ENCODE data around the gene TAGAP.
"Not testable (repeated sequence)": the region's sequence is repeated elsewhere in the genome, so short reads cannot be mapped to it uniquely, and the experiment has no call there.

TAGAP gene

GRCh38 chr6:159030168-159030567 lies 14.6 kb downstream of the TAGAP start:
- DNase-seq = no peak
- Histone ChIP-seq H3K27me3 (replicated peaks; ENCODE audit: insufficient read depth, low read length) (no peaks in the 10 kb centered on the region), H3K4me3 (ENCODE audit: low read length) (no peak overlapping the region), H3K9ac (ENCODE audit: low read length) (no peak overlapping the region), H4K20me1 (ENCODE audit: insufficient read depth, low read length) (no peaks in the 10 kb centered on the region), H3K27ac (ENCODE audit: low read length) (no peak overlapping the region), H3K9me3 (replicated peaks; ENCODE audit: insufficient read depth, low read length) (no peaks in the 10 kb centered on the region), H3F3A (ENCODE audit: insufficient read depth, low read length) (peaks cover 12% of the 10 kb centered on the region), H3K4me1 (ENCODE audit: low read length) (peaks cover 14% of the 10 kb centered on the region), H3K79me2 (ENCODE audit: low read length) (no peaks in the 10 kb centered on the region), H3K36me3 (replicated peaks; ENCODE audit: insufficient read depth, low read length) (no peaks in the 10 kb centered on the region), H3K4me2 (ENCODE audit: low read depth, low read length) (no peak overlapping the region), H2AFZ (ENCODE audit: low read length) (no peak overlapping the region), H3K9me2 (replicated peaks; ENCODE audit: insufficient read depth, low read length) (no peaks in the 10 kb centered on the region)
- TF ChIP-seq EZH2phosphoT487 (IDR thresholded peaks at IDR 0.05; ENCODE audit: low read length) (no peak), CTCF (IDR thresholded peaks at IDR 0.05; ENCODE audit: low read length) (no peak), EZH2 (optimal IDR thresholded peaks at IDR 0.05; ENCODE audit: low read depth, low read length) (no peak)

DNA sequence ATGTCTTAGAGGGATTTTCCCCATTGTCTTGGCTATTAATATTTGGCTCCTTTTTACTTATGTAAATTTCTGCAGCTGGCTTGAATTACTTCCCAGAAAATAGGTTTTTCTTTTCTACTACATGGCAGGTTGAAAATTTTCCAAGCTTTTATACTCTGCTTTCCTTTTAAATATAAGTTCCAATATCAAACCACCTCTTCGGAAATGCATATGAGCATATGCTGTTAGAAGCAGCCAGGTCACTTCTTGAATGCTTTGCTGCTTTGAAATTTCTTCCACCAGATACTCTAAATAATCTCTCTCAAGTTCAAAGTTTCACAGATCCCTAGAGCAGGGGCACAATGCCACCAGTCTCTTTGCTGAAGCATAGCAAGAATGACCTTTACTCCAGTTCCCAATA lies 19.6 kb downstream of the TAGAP start:
- not testable (repeated sequence) for H3K9me3 ChIP-seq (replicated peaks; ENCODE audit: insufficient read depth, low read length); H3F3A ChIP-seq (ENCODE audit: insufficient read depth, low read length); H3K9me2 ChIP-seq (replicated peaks; ENCODE audit: insufficient read depth, low read length); H4K20me1 ChIP-seq (ENCODE audit: insufficient read depth, low read length); H3K4me1 ChIP-seq (ENCODE audit: low read length); H2AFZ ChIP-seq (ENCODE audit: low read length); H3K4me2 ChIP-seq (ENCODE audit: low read depth, low read length); H3K79me2 ChIP-seq (ENCODE audit: low read length); H3K9ac ChIP-seq (ENCODE audit: low read length); H3K27ac ChIP-seq (ENCODE audit: low read length); H3K27me3 ChIP-seq (replicated peaks; ENCODE audit: insufficient read depth, low read length); H3K4me3 ChIP-seq (ENCODE audit: low read length); H3K36me3 ChIP-seq (replicated peaks; ENCODE audit: insufficient read depth, low read length); DNase-seq

GRCh38 chr6:159023893-159024292 lies 20.9 kb downstream of the TAGAP start:
- Histone ChIP-seq H3F3A (ENCODE audit: insufficient read depth, low read length) (no peaks in the 10 kb centered on the region), H3K4me1 (ENCODE audit: low read length) (no peaks in the 10 kb centered on the region)
- TF ChIP-seq EZH2phosphoT487 (IDR thresholded peaks at IDR 0.05; ENCODE audit: low read length) (no peak), EZH2 (optimal IDR thresholded peaks at IDR 0.05; ENCODE audit: low read depth, low read length) (no peak), CTCF (IDR thresholded peaks at IDR 0.05; ENCODE audit: low read length) (no peak)

GRCh38 chr6:159020011-159020410 lies 24.8 kb downstream of the TAGAP start:
- H3K4me1 ChIP-seq (ENCODE audit: low read length) = no peaks in the 10 kb centered on the region
- no peak overlapping the region for H3K9ac ChIP-seq (ENCODE audit: low read length)
- DNase-seq = no peak
- H3K36me3 ChIP-seq (replicated peaks; ENCODE audit: insufficient read depth, low read length) = no peaks in the 10 kb centered on the region
- H3K9me2 ChIP-seq (replicated peaks; ENCODE audit: insufficient read depth, low read length) = no peaks in the 10 kb centered on the region
- no peak overlapping the region for H3K27ac ChIP-seq (ENCODE audit: low read length)
- H3K9me3 ChIP-seq (replicated peaks; ENCODE audit: insufficient read depth, low read length) = no peaks in the 10 kb centered on the region
- no peaks in the 10 kb centered on the region for H3F3A ChIP-seq (ENCODE audit: insufficient read depth, low read length)
- H2AFZ ChIP-seq (ENCODE audit: low read length) = no peak overlapping the region
- H3K4me3 ChIP-seq (ENCODE audit: low read length) = no peak overlapping the region
- H3K79me2 ChIP-seq (ENCODE audit: low read length) = no peaks in the 10 kb centered on the region
- H3K27me3 ChIP-seq (replicated peaks; ENCODE audit: insufficient read depth, low read length) = no peaks in the 10 kb centered on the region
- no peak overlapping the region for H3K4me2 ChIP-seq (ENCODE audit: low read depth, low read length)
- TF ChIP-seq CTCF (IDR thresholded peaks at IDR 0.05; ENCODE audit: low read length) = no peak
- no peak for TF ChIP-seq EZH2phosphoT487 (IDR thresholded peaks at IDR 0.05; ENCODE audit: low read length)
- TF ChIP-seq EZH2 (optimal IDR thresholded peaks at IDR 0.05; ENCODE audit: low read depth, low read length) = no peak
- no peaks in the 10 kb centered on the region for H4K20me1 ChIP-seq (ENCODE audit: insufficient read depth, low read length)

More at GRCh38 chr6:159023893-159024292, 20.9 kb downstream of the TAGAP start:
- H3K79me2 ChIP-seq (ENCODE audit: low read length) = no peaks in the 10 kb centered on the region
- no peak overlapping the region for H3K4me2 ChIP-seq (ENCODE audit: low read depth, low read length)
- no peaks in the 10 kb centered on the region for H4K20me1 ChIP-seq (ENCODE audit: insufficient read depth, low read length)
- no peaks in the 10 kb centered on the region for H3K36me3 ChIP-seq (replicated peaks; ENCODE audit: insufficient read depth, low read length)
- no peak overlapping the region for H2AFZ ChIP-seq (ENCODE audit: low read length)
- no peaks in the 10 kb centered on the region for H3K27me3 ChIP-seq (replicated peaks; ENCODE audit: insufficient read depth, low read length)
- no peak overlapping the region for H3K9ac ChIP-seq (ENCODE audit: low read length)
- H3K4me3 ChIP-seq (ENCODE audit: low read length) = no peak overlapping the region
- H3K27ac ChIP-seq (ENCODE audit: low read length) = no peak overlapping the region
- H3K9me2 ChIP-seq (replicated peaks; ENCODE audit: insufficient read depth, low read length) = no peaks in the 10 kb centered on the region
- DNase-seq = no peak
- no peaks in the 10 kb centered on the region for H3K9me3 ChIP-seq (replicated peaks; ENCODE audit: insufficient read depth, low read length)
